ENCODE data around the gene KRT39.

DNA sequence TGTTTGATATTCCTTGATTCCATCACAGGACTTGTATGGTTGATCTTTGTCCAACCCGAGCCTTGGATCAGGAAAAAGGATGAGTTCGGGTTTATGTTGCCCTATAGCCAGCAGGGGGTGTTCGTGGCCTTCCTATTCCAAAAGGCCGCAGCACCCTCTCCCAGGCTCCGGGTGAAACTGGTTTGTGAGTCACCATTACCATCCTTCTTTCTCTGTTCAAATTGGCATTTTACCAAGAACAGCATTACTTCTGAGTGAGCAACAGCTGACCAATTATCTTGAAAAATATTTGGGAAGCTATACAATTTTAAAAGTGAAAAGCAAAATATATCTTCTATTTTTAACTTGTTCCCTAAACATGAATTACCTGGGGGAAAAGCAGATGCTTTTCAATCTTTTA lies 57.4 kb downstream of the KRT39 start:
- TF ChIP-seq, protein P1, sequence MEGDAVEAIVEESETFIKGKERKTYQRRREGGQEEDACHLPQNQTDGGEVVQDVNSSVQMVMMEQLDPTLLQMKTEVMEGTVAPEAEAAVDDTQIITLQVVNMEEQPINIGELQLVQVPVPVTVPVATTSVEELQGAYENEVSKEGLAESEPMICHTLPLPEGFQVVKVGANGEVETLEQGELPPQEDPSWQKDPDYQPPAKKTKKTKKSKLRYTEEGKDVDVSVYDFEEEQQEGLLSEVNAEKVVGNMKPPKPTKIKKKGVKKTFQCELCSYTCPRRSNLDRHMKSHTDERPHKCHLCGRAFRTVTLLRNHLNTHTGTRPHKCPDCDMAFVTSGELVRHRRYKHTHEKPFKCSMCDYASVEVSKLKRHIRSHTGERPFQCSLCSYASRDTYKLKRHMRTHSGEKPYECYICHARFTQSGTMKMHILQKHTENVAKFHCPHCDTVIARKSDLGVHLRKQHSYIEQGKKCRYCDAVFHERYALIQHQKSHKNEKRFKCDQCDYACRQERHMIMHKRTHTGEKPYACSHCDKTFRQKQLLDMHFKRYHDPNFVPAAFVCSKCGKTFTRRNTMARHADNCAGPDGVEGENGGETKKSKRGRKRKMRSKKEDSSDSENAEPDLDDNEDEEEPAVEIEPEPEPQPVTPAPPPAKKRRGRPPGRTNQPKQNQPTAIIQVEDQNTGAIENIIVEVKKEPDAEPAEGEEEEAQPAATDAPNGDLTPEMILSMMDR (IDR thresholded peaks at IDR 0.05; ENCODE audit: extremely low read depth in 1 of 2, insufficient read depth in 1 of 2, low read depth in 1 of 2, low read length in 2 of 2), result peak; percentile 75 to 77
- TF ChIP-seq JUN (IDR thresholded peaks at IDR 0.05; ENCODE audit: borderline replicate concordance, insufficient read depth, insufficient read length, low read depth) (peak; percentile 83), POLR2AphosphoS5 (IDR thresholded peaks at IDR 0.05; ENCODE audit: insufficient read depth, low read depth, low read length) (no peak), EZH2 (IDR thresholded peaks at IDR 0.05; ENCODE audit: borderline replicate concordance, low read depth, low read length, severe bottlenecking) (no peak), FOS (IDR thresholded peaks at IDR 0.05; ENCODE audit: borderline replicate concordance, insufficient read depth, low read length) (peak; percentile 91)
- TF ChIP-seq, protein P2, sequence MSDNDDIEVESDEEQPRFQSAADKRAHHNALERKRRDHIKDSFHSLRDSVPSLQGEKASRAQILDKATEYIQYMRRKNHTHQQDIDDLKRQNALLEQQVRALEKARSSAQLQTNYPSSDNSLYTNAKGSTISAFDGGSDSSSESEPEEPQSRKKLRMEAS (IDR thresholded peaks at IDR 0.05; ENCODE audit: insufficient read depth, insufficient read length), result no peak

Data from endothelial cell of umbilical vein (primary cell).